ENCODE data around the gene GOLGB1. TPM values are rescaled to one million over a fixed set of nuclear protein-coding genes. Genes with fewer than 3 reads are reported as not detected.

The GOLGB1 gene
- total and polyA plus RNA-seq, 2 donors (not counting 3 experiments of a cell fraction or from before 2014, with no cell fraction given): 7.4 to 42.7 TPM

GRCh38 chr3:121758727-121759450 is 9.3 kb upstream of the GOLGB1 start:
- FAIRE-seq: no peak
- H3K36me3 ChIP-seq (ENCODE audit: control insufficient read depth in 2 of 2, extremely low read depth in 1 of 2, insufficient read depth in 2 of 2, low read length in 2 of 2): no peaks in the 10 kb centered on the region
- dilution Hi-C loops (cut with MboI; ENCODE audit: extremely low pct_ligation_motif_present, low sequenced_read_pairs) (no loop called here), intact Hi-C loops (cut with micrococcal nuclease) (no loop called here)
- H3K9me3 ChIP-seq (replicated peaks; ENCODE audit: control insufficient read depth, insufficient read depth, low read length): no peaks in the 10 kb centered on the region
- ChIA-PET CTCF (no interaction called here), POLR2A (no interaction called here)
- no peak overlapping the region for H3K4me2 ChIP-seq (ENCODE audit: insufficient read depth, low read length)
- H3K4me3 ChIP-seq (replicated peaks in 1 of 3; ENCODE audit: insufficient read depth in 1 of 3, low read depth in 1 of 3, low read length in 3 of 3): no peak overlapping the region
- peaks cover 4 to 13% of the 10 kb centered on the region in 2 experiments for H3K27me3 ChIP-seq (ENCODE audit: control insufficient read depth in 2 of 2, insufficient read depth in 2 of 2, low read length in 2 of 2)
- no peak overlapping the region for H3K27ac ChIP-seq (ENCODE audit: insufficient read depth, low read depth, low read length)
- no peak overlapping the region for H3K9ac ChIP-seq (replicated peaks; ENCODE audit: extremely low read depth, insufficient read depth, low read length)
- DNase-seq (ENCODE audit: low read depth, low spot score): no peak
- no peak overlapping the region for H2AFZ ChIP-seq (ENCODE audit: low read depth, low read length)
- H3K4me1 ChIP-seq (ENCODE audit: control insufficient read depth, extremely low read depth, insufficient read depth, low read length): no peaks in the 10 kb centered on the region
- BruUV-seq (replicated peaks): no TSS peak
- H3K79me2 ChIP-seq (ENCODE audit: control insufficient read depth, insufficient read depth, low read length): no peaks in the 10 kb centered on the region
- H4K20me1 ChIP-seq (replicated peaks; ENCODE audit: control insufficient read depth, extremely low read depth, insufficient read depth, low read length): no peaks in the 10 kb centered on the region
- TF ChIP-seq JUN (IDR thresholded peaks at IDR 0.05; ENCODE audit: borderline replicate concordance, insufficient read depth, insufficient read length, low read depth): no peak
- no peaks in the 10 kb centered on the region for H3K9me1 ChIP-seq (replicated peaks; ENCODE audit: control insufficient read depth, extremely low read depth, insufficient read depth, low read length)

DNA sequence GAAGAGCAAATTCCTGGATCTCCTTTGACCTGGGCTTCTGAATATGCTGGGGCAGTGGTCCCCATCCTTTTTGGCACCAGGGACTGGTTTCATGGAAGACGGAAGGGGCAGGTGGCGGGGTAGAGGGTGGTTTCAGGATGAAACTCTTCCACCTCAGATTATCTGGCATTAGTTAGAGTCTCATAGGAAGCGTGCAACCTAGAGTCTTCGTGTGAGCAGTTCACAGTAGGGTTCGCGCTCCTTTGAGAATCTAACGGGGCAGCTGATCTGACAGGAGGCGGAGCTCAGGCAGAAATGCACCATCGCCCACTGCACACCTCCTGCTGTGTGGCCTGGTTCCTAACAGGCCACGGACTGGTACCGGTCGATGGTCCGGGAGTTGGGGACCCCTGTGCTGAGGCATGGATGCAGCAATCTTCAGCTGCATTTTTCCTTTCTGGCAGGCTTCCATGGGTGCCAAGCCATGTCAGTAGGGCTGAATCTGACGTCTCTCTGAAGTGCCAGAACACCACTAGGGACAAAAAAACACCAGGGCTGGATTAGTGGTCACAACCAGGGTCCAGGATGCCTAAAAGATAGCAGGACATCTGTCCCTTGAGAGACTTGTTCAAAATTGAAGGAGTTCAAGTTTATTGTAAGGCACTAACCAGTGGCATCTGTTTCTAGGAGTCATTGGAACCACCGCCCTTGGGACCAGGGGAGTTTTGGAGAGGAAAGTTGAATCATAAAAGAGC is 8.4 kb upstream of the GOLGB1 start:
- H3K4me1 ChIP-seq (ENCODE audit: control insufficient read depth, extremely low read depth, insufficient read depth, low read length): no peaks in the 10 kb centered on the region
- ChIA-PET POLR2A (no interaction called here), CTCF (no interaction called here)
- no peak overlapping the region for H3K27ac ChIP-seq (ENCODE audit: insufficient read depth, low read depth, low read length)
- H2AFZ ChIP-seq (ENCODE audit: low read depth, low read length): no peak overlapping the region
- H3K9me1 ChIP-seq (replicated peaks; ENCODE audit: control insufficient read depth, extremely low read depth, insufficient read depth, low read length): no peaks in the 10 kb centered on the region
- no peaks in the 10 kb centered on the region for H3K79me2 ChIP-seq (ENCODE audit: control insufficient read depth, insufficient read depth, low read length)
- H3K4me2 ChIP-seq (ENCODE audit: insufficient read depth, low read length): no peak overlapping the region
- no peaks in the 10 kb centered on the region for H4K20me1 ChIP-seq (replicated peaks; ENCODE audit: control insufficient read depth, extremely low read depth, insufficient read depth, low read length)
- no peak for DNase-seq (ENCODE audit: low read depth, low spot score)
- H3K4me3 ChIP-seq (replicated peaks in 1 of 3; ENCODE audit: insufficient read depth in 1 of 3, low read depth in 1 of 3, low read length in 3 of 3): no peak overlapping the region
- intact Hi-C loops (cut with micrococcal nuclease) (no loop called here), dilution Hi-C loops (cut with MboI; ENCODE audit: extremely low pct_ligation_motif_present, low sequenced_read_pairs) (no loop called here)
- no peaks in the 10 kb centered on the region for H3K9me3 ChIP-seq (replicated peaks; ENCODE audit: control insufficient read depth, insufficient read depth, low read length)
- H3K27me3 ChIP-seq (ENCODE audit: control insufficient read depth in 2 of 2, insufficient read depth in 2 of 2, low read length in 2 of 2): peaks cover 7 to 14% of the 10 kb centered on the region in 2 experiments
- H3K9ac ChIP-seq (replicated peaks; ENCODE audit: extremely low read depth, insufficient read depth, low read length): no peak overlapping the region
- no peak for TF ChIP-seq EZH2 (IDR thresholded peaks at IDR 0.05; ENCODE audit: borderline replicate concordance, low read depth, low read length, severe bottlenecking)
- no peak for TF ChIP-seq JUN (IDR thresholded peaks at IDR 0.05; ENCODE audit: borderline replicate concordance, insufficient read depth, insufficient read length, low read depth)
- no peak for TF ChIP-seq MYC (IDR thresholded peaks at IDR 0.05; ENCODE audit: low read depth, low read length)
- TF ChIP-seq FOS (IDR thresholded peaks at IDR 0.05; ENCODE audit: borderline replicate concordance, insufficient read depth, low read length): no peak
- no peak for TF ChIP-seq POLR2A (IDR thresholded peaks at IDR 0.05; ENCODE audit: low read depth, low read length)
- no peak for TF ChIP-seq POLR2AphosphoS5 (IDR thresholded peaks at IDR 0.05; ENCODE audit: insufficient read depth, low read depth, low read length)
- TF ChIP-seq GATA2 (IDR thresholded peaks at IDR 0.05; ENCODE audit: insufficient read depth, insufficient read length, low read depth, low read length): no peak
- TF ChIP-seq MAX (IDR thresholded peaks at IDR 0.05; ENCODE audit: insufficient read depth, insufficient read length): no peak
- TF ChIP-seq, protein P1, sequence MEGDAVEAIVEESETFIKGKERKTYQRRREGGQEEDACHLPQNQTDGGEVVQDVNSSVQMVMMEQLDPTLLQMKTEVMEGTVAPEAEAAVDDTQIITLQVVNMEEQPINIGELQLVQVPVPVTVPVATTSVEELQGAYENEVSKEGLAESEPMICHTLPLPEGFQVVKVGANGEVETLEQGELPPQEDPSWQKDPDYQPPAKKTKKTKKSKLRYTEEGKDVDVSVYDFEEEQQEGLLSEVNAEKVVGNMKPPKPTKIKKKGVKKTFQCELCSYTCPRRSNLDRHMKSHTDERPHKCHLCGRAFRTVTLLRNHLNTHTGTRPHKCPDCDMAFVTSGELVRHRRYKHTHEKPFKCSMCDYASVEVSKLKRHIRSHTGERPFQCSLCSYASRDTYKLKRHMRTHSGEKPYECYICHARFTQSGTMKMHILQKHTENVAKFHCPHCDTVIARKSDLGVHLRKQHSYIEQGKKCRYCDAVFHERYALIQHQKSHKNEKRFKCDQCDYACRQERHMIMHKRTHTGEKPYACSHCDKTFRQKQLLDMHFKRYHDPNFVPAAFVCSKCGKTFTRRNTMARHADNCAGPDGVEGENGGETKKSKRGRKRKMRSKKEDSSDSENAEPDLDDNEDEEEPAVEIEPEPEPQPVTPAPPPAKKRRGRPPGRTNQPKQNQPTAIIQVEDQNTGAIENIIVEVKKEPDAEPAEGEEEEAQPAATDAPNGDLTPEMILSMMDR (IDR thresholded peaks at IDR 0.05; ENCODE audit: extremely low read depth in 1 of 2, insufficient read depth in 1 of 2, low read depth in 1 of 2, low read length in 2 of 2): no peak
- FAIRE-seq: no peak
- no peaks in the 10 kb centered on the region for H3K36me3 ChIP-seq (ENCODE audit: control insufficient read depth in 2 of 2, extremely low read depth in 1 of 2, insufficient read depth in 2 of 2, low read length in 2 of 2)
- BruUV-seq (replicated peaks): no TSS peak
